HG02973 (cell line): ENCODE measurements around the gene DDIT3.

Experiments used
- ATAC-seq: cut with Tn5 transposase; IDR thresholded peaks from one replicate; pipeline ENCODE4 v1.9.1; 2021; ENCODE audit warnings: moderate library complexity; ENCODE audit not compliant: unreplicated experiment

DDIT3 gene

GRCh38 chr12:57547288-57548012 is 27.1 kb upstream of the DDIT3 start:
- ATAC-seq, result no peak

- peak; percentile 98 for ATAC-seq
Observed at GRCh38 chr12:57546438-57547287, 26.3 kb upstream of the DDIT3 start, which contains the start of gene DCTN2. TSS of gene DCTN2 (minus strand) at chr12:57547192. CDS start at chr12:57547063, 129 bp downstream.

DNA sequence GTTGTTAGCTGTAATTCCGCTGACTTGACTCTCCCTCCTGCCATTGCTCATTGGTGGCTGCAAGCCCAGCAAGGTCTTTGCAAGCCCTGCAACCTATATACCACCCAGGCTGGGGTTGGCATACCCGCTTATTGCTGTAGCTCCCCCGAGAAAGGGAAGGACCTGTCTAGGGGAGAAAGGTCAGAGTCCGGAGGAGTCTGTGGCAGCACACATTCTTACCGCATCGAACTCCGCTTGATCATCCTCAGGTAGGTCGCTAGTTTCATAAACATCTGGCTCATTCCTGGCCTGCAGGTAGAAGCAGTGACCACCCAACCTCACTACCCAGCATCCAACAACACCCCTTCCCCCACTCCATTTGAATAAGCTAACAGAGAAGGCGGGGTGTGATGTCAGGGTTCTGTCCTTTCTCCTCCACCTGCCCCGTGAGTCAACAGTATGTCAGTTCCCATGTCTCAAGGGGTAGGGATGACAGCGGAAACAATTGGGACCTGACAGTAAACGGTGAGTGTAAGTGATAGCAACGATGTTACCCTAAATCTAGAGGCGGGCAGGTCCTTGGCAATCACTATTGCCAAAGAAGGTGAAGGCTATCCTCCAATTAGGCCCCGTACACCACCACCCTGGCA is 25.6 kb upstream of the DDIT3 start:
- no peak for ATAC-seq

DNA sequence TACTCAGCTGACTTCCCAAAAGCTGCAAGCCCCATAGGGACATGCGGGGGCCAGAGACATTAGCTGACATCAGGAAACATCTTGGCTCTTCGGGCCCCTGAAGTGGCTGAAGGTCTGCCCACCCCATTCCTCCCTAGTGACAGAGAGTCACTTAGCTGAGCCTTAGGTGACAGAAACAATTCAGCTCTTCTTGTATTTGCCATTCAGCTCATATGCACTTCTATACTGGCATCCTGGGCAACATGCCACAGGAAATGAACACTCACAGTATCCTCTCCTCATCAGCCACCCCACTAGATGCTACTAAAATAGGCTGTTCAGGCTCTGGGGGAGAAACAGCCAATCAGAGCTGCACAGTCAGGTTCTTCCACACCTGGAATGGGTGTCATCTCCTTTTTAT is 23.3 kb upstream of the DDIT3 start:
- ATAC-seq, result no peak

DNA sequence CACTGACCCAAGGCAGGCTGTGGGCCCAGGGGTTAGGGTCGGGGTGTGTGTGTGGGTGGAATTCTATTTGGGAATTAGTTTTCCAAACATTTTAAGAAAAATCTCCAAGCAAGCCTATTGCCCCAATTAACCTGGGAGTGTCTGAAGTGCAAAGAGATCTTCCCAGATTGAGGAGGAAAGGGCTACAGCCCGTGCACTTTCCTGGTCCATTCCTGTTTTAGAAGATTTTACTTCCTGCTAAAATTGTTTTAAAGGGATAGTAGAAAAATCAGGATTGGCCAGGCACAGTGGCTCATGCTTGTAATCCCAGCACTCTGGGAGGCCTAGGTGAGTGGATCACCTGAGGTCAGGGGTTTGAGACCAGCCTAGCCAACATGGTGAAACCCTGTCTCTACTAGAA is 21.4 kb upstream of the DDIT3 start:
- ATAC-seq, result no peak

- no peak for ATAC-seq
Observed at GRCh38 chr12:57541001-57541400, 20.7 kb upstream of the DDIT3 start.

DNA sequence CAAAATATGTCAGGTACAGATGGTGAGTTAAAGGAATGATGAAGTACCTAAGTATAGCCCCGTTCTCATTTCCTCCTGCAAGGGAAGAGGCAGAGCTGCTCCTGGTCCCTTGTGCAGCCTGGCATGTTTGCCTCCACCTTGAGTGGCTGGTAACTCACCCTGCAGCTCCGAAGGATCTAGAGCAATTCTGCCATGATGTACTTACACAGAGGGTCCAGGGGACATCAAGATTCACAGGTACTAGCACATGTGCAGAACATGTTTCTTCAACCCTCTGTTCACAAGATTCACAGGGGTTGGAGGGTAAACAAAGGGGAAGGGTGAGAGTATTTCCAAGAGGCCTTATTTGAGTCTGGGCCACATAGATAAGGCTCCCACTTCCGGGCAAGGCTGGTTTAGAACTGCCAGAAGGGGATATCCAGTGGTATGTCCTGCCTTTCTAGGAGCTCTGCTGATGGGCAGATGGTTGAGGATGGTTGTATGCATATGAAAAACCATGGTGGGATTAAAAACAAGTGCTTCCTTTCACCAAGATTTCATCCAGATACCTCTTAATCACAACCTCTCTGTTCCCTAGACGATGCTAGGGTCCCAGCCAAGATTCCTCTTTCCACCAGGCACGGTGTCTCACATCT is 18.9 kb upstream of the DDIT3 start:
- no peak for ATAC-seq

DNA sequence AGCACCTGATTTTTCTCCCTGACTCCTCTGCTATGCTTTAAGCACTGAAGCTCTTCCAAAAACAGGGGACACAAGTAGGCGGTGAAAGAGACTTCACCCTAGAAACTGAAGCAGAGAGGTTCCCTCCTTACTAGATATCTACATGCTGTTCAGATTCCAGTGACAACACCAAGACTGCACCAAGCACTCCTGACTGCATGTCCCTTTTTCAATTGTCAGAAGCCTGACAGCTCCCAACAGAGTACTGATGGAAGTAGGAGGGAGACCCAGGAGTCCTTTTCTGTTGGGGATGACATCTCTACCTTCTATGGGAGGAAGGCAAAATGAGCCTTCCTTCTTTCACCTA is 16.3 kb upstream of the DDIT3 start:
- no peak for ATAC-seq

DNA sequence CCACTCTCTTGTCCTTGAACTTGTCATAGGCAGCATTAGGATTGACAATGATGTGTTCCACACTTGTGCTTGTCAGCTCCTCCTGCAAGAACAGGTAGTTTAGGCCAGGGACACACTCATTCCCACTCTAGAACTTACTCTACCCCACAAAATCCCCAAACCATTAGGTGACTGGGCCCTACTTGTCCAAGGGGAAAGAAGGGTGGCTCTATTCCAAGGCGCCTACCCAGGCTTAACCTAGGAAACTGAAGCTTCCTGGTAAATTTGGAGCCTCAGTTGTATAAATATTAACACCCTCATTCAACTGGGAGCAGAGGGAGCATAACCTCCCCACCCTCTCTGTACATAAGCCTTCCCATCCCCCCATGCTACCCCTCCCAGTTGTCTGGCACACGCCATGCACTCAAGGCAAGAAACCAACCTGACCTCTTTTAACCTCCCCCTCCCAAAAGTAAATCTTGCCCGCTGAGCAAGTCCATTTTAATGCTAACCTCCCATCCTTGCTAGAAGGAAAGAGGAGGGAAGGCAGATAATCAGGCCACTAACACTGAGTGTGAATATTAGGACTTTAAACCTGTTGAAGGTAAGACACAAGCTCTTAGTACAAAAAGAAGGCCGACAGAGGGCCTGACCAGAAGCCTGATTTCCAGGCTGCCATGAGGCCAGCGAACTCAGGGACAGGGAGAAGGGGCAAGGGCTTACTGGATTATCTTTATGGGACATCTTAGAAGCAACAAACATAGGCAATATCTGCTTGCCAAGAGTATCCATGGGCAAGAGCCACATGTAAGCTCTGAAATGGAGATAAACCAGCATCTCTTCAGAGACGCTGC is 15.7 kb upstream of the DDIT3 start:
- ATAC-seq, result no peak

DNA sequence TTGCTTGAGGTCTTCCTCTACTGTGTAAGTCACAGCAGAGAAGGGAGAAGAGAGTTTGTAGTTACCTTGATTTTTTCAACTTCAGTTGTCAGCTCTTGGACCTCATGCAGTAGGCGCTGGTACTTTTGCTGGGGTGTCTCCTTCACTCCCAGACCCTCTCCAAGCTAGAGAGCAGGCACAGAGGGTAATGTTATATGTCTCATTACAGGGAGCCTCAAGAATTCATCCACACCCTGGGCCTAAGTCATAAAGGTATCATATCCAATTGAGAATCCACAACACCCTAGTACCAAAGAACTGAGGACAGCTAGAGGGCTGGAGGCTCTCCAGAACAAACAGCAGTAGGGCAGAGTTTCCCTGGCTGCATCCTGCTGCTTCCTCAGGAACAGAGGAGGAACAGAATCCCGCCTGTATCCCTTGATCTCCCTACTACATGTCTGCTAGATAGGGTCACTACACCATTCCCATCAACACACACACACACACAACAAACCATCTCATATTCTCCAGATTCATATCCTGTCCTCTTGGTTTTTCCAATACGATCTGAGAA is 14.8 kb upstream of the DDIT3 start:
- no peak for ATAC-seq

DNA sequence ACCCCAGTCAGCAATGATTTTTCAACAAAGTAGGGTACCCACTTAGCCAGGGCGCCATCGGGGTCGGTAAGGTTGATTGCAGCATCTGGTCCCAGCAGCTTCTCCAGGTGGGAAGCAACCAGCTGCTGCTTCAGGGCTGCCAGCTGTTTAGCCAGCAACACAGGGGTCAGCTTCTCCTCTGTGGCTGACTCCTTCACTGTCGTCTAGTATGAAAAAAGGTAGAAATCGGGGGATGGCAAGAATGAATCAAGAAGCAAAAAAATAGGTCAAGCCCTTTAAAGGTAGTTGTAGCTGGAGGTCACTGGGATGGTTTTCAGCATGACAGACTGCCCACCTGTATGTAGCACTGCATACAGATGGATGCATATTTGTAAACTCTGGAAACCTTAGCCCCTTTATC is 13.9 kb upstream of the DDIT3 start:
- ATAC-seq, result no peak

DNA sequence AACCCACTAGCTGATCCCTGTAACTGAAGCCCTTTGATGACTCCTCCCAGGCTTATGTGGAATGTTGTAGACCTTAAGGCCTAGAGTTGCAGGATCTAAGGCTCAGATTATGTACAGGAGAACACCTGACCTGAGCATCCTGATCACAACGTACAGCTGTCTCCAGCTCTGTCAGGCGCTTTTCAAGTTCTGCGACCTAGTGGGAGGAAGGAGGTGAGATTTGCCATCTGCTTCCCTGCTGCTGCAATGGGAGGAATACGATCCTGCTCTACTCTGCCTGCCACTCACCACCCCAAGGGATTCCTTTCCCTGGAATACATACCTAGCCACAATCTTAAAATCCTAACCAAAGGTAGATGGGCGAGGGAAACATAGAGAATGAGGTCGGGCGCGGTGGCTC is 12.8 kb upstream of the DDIT3 start:
- no peak for ATAC-seq

DNA sequence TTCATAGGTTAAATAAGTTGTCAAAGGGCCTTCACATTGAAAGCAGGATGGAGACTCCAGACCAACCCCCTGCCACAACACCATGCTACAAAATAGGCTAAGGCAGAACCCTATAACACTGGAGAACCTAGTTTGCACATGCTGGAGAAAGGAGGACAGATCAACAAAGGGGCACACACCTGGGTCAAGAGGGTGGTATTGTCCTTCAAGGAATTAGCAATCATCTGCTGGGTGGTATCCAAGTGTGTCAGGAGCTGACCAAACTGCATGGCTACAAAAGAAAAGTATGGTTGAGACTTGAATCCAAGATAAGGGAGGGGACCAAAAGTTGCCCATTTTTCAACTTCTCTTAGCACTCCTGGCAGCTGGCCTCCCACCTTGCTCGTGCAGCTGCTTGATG is 11.5 kb upstream of the DDIT3 start:
- no peak for ATAC-seq

DNA sequence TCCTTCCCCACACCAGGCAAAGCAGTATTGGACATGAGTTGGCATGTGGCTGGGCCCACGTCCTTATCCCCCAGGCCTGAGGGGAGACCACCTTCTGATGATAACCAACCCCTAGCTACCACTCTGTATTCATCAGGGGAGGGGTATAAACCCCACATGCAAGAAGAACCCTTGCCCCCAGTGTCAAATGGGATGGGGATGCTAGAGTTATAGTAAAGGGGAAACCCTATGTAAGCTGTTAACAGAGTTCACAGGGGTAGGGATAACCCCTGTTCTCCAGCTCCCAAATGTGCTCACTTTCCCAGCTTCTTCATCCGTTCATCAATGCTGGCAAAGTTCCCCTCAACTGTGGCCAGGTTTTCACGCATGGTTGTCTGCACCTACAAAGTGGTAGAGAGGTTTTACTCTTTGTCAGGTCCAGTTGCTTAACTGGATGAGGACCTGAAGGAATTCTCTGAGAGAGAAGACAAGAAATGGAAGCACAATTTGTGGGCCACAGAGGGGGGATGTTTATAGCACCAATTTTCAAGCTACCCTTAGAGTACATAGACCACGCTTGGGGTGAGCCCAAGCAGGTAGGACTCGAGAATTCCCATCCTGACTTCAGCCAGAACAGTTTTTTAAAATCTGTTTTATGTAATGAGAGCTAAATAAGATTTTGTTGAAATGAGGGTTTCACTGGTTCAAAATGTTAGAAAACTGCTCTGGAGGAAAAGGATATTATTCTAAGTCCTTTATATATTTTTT is 10.3 kb upstream of the DDIT3 start:
- ATAC-seq, result no peak

DNA sequence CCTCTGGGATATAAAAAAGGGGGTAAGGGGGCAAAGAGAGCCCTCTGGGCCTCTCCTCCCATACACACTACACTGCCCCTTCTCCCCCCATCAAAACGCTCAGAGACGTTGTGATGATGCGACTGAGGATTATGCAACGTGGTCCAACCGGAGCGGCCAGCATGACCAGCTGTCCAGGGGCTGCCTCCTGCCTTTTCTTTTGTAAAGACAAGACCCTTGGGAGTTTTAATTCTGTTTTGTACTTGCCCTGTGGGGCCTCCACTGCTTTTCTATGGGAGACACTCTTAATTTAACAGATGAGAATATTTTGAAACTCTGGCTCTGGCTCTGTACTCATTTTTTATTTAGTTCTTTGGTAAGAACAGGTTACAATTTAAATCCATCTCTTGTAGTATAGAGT is 9.5 kb upstream of the DDIT3 start:
- ATAC-seq, result no peak

DNA sequence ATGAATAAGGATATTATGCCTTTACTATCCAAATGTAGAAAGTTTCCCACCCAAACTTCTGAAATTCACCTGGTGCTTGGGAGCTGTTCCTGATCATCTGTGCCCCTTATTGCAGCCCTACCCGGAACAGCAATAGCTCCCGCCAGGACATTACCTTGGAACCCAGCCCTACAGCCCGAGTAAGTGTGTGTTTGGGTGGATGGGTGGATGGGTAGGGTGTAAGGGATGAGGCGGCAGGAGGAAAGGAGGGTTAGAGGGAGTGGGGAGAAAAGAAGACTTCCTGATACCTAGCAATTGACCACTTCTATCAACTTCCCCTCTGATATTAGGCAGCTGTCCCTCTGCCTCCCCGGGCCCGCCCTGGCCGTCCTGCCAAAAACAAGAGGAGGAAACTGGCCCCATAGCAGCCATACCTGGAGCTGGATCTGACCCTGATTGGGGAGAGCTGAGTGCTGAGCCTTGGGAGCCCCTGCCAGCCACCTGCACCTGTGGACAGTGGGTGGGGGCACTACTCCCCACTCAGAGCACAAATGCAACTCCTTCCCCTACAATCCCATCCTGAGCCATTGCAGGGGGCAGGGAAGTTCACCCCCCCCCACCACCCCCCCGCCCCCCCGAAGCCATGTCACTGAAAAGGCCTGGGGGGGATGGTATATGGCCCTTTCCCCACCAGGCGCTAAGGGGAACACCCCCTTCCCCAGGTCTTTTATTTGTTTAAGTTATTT is 8.7 kb upstream of the DDIT3 start:
- ATAC-seq, result no peak

- ATAC-seq, result no peak
Observed at GRCh38 chr12:57528176-57528575, 7.9 kb upstream of the DDIT3 start.

- no peak for ATAC-seq
Observed at GRCh38 chr12:57527184-57527583, 6.9 kb upstream of the DDIT3 start.
